ENCODE data around the gene KIF11. TPM values are rescaled to one million over a fixed set of nuclear protein-coding genes. Genes with fewer than 3 reads are reported as not detected.

Gene KIF11
- total and polyA plus RNA-seq, 9 of the 15 experiments (the other 6 are each of a cell fraction or from before 2014, with no cell fraction given), result 11.3 to 54.4 (median 29.2) TPM

DNA sequence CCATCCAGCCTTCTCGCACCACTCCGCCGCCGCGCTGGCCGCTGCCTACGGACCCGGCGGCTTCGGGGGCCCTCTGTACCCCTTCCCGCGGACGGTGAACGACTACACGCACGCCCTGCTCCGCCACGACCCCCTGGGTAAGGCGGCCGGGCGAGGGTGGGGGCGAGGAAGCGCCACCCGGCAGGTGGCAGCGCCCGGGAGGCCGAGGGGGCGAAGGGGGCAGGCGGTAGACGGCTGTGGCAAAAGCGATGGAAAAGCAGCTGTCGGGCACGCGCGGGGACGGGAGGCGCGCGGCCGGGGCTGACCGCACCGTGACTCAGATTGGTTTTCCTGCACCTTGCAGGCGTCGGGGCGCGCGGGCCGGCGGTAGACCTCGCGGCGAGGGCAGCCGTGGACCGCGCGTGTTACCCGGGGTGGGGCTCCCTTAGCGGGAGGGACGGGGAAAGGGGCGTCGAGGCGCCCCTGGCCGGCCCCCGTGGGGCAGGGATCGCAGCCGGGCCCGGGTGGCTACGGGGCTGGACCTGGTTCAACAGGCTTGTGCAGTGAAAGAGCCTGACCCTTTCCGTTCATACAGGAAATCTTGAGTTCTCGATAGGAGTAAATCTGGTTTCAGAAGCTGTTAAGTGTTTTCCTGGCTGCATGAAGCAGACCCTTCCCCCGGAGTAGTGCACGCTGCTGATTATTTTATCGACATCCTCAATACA, 97.4 kb downstream of the KIF11 start (continued):
- no peak for TF ChIP-seq CEBPB (tag; IDR thresholded peaks at IDR 0.05)
- TF ChIP-seq ZNF431 (CRISPR knock-in tag; IDR thresholded peaks at IDR 0.05), result no peak
- TF ChIP-seq RBM15 (IDR thresholded peaks at IDR 0.05; ENCODE audit: insufficient read depth, low read length), result no peak
- TF ChIP-seq MTA1 (IDR thresholded peaks at IDR 0.05; ENCODE audit: borderline replicate concordance), result no peak
- TF ChIP-seq, protein P1, sequence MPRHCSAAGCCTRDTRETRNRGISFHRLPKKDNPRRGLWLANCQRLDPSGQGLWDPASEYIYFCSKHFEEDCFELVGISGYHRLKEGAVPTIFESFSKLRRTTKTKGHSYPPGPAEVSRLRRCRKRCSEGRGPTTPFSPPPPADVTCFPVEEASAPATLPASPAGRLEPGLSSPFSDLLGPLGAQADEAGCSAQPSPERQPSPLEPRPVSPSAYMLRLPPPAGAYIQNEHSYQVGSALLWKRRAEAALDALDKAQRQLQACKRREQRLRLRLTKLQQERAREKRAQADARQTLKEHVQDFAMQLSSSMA (CRISPR knock-in tag; IDR thresholded peaks at IDR 0.05), result no peak
- TF ChIP-seq, protein P2, sequence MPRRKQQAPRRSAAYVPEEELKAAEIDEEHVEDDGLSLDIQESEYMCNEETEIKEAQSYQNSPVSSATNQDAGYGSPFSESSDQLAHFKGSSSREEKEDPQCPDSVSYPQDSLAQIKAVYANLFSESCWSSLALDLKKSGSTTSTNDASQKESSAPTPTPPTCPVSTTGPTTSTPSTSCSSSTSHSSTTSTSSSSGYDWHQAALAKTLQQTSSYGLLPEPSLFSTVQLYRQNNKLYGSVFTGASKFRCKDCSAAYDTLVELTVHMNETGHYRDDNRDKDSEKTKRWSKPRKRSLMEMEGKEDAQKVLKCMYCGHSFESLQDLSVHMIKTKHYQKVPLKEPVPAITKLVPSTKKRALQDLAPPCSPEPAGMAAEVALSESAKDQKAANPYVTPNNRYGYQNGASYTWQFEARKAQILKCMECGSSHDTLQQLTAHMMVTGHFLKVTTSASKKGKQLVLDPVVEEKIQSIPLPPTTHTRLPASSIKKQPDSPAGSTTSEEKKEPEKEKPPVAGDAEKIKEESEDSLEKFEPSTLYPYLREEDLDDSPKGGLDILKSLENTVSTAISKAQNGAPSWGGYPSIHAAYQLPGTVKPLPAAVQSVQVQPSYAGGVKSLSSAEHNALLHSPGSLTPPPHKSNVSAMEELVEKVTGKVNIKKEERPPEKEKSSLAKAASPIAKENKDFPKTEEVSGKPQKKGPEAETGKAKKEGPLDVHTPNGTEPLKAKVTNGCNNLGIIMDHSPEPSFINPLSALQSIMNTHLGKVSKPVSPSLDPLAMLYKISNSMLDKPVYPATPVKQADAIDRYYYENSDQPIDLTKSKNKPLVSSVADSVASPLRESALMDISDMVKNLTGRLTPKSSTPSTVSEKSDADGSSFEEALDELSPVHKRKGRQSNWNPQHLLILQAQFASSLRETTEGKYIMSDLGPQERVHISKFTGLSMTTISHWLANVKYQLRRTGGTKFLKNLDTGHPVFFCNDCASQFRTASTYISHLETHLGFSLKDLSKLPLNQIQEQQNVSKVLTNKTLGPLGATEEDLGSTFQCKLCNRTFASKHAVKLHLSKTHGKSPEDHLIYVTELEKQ (CRISPR knock-in tag; IDR thresholded peaks at IDR 0.05), result no peak
- TF ChIP-seq, protein P3, sequence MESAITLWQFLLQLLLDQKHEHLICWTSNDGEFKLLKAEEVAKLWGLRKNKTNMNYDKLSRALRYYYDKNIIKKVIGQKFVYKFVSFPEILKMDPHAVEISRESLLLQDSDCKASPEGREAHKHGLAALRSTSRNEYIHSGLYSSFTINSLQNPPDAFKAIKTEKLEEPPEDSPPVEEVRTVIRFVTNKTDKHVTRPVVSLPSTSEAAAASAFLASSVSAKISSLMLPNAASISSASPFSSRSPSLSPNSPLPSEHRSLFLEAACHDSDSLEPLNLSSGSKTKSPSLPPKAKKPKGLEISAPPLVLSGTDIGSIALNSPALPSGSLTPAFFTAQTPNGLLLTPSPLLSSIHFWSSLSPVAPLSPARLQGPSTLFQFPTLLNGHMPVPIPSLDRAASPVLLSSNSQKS (CRISPR knock-in tag; IDR thresholded peaks at IDR 0.05), result no peak
- no peak for TF ChIP-seq HDAC3 (IDR thresholded peaks at IDR 0.05; ENCODE audit: borderline replicate concordance, partially characterized antibody)
- no peak for TF ChIP-seq CHD4 (IDR thresholded peaks at IDR 0.05; ENCODE audit: insufficient read depth, insufficient replicate concordance, low read depth, low read length, poor library complexity, severe bottlenecking)
- TF ChIP-seq TSC22D4 (tag; IDR thresholded peaks at IDR 0.05), result no peak
- TF ChIP-seq MXI1 (IDR thresholded peaks at IDR 0.05; ENCODE audit: low read depth, low read length), result no peak
- TF ChIP-seq, protein P4, sequence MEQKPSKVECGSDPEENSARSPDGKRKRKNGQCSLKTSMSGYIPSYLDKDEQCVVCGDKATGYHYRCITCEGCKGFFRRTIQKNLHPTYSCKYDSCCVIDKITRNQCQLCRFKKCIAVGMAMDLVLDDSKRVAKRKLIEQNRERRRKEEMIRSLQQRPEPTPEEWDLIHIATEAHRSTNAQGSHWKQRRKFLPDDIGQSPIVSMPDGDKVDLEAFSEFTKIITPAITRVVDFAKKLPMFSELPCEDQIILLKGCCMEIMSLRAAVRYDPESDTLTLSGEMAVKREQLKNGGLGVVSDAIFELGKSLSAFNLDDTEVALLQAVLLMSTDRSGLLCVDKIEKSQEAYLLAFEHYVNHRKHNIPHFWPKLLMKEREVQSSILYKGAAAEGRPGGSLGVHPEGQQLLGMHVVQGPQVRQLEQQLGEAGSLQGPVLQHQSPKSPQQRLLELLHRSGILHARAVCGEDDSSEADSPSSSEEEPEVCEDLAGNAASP (IDR thresholded peaks at IDR 0.05), result no peak
- peak; percentile 66 for TF ChIP-seq FOSL1 (tag; conservative IDR thresholded peaks at IDR 0.05)
- no peak for TF ChIP-seq GATAD2B (IDR thresholded peaks at IDR 0.05; ENCODE audit: borderline replicate concordance)
- no peak for TF ChIP-seq ZNF551 (CRISPR knock-in tag; IDR thresholded peaks at IDR 0.05)
- no peak for TF ChIP-seq CBX2 (IDR thresholded peaks at IDR 0.05; ENCODE audit: insufficient read depth, low read length, poor library complexity, severe bottlenecking)
- no peak; the same call in 1 of the 2 replicates for TF ChIP-seq NCOA1 (IDR thresholded peaks at IDR 0.05; ENCODE audit: low read depth)
- no peak for TF ChIP-seq POLR3A (IDR thresholded peaks at IDR 0.05; ENCODE audit: borderline replicate concordance, extremely low read depth, insufficient read depth, insufficient read length)
- no peak for TF ChIP-seq KHSRP (IDR thresholded peaks at IDR 0.05)
- no peak for TF ChIP-seq SLC30A9 (CRISPR knock-in tag; IDR thresholded peaks at IDR 0.05)
- no peak for TF ChIP-seq PHTF2 (CRISPR knock-in tag; IDR thresholded peaks at IDR 0.05)

All from K562 (cell line).